Epithelial cell of esophagus (primary cell): ENCODE measurements around the gene NPAS2.

Source experiments
- DNase-seq: peaks from one replicate; pipeline ENCODE4 v3.0.0; 2010; ENCODE audit warnings: low read depth
- H3K4me3 ChIP-seq: 2 replicates; pipeline ENCODE4 v1.5.1; 2011; ENCODE audit warnings: mild to moderate bottlenecking, low read length, control low read depth
- CTCF ChIP-seq: IDR thresholded peaks from 2 replicates; pipeline ENCODE4 v1.5.1; 2011; ENCODE audit warnings: low read depth, mild to moderate bottlenecking, low read length, control low read depth, inconsistent platforms; ENCODE audit not compliant: insufficient read depth; ENCODE audit errors: missing control alignments

Gene NPAS2

GRCh38 chr2:101040072-101040471, 220.1 kb downstream of the NPAS2 start:
- no peak overlapping the region for H3K4me3 ChIP-seq
- TF ChIP-seq CTCF = no peak
- no peak for DNase-seq

GRCh38 chr2:101040761-101041160, 220.8 kb downstream of the NPAS2 start:
- DNase-seq = no peak
- no peak overlapping the region for H3K4me3 ChIP-seq
- no peak for TF ChIP-seq CTCF

GRCh38 chr2:101041413-101041812, 221.5 kb downstream of the NPAS2 start:
- H3K4me3 ChIP-seq = no peak overlapping the region
- DNase-seq = no peak
- no peak for TF ChIP-seq CTCF

- no peak overlapping the region for H3K4me3 ChIP-seq
- DNase-seq = no peak
- no peak for TF ChIP-seq CTCF
Measured at GRCh38 chr2:101045330-101045729, 225.4 kb downstream of the NPAS2 start.
